ENCODE data around the gene KLF11. TPM values are rescaled to one million over a fixed set of nuclear protein-coding genes. Genes with fewer than 3 reads are reported as not detected.
"Not testable (repeated sequence)": the region's sequence is repeated elsewhere in the genome, so short reads cannot be mapped to it uniquely, and the experiment has no call there.

KLF11 gene
- total RNA-seq, 1 experiment from 2014 or later, result 13.8 TPM

- DNase-seq (ENCODE audit: low spot score), result no peak
Measured at GRCh38 chr2:10022966-10023662, 20.2 kb upstream of the KLF11 start.

- DNase-seq (ENCODE audit: low spot score), result no peak
Measured at GRCh38 chr2:10026940-10027569, 16.3 kb upstream of the KLF11 start.

- DNase-seq (ENCODE audit: low spot score), result no peak
Measured at GRCh38 chr2:10027660-10028330, 15.6 kb upstream of the KLF11 start.

- DNase-seq (ENCODE audit: low spot score), result no peak
Measured at GRCh38 chr2:10028407-10028987, 14.9 kb upstream of the KLF11 start.

- DNase-seq (ENCODE audit: low spot score), result no peak
Measured at GRCh38 chr2:10028988-10029874, 14.1 kb upstream of the KLF11 start.

GRCh38 chr2:10029875-10030223 lies 13.5 kb upstream of the KLF11 start:
- DNase-seq (ENCODE audit: low spot score), result no peak

GRCh38 chr2:10030311-10030736 lies 13.0 kb upstream of the KLF11 start:
- DNase-seq (ENCODE audit: low spot score), result no peak

- not testable (repeated sequence) for DNase-seq (ENCODE audit: low spot score)
Measured at GRCh38 chr2:10030798-10031197, 12.6 kb upstream of the KLF11 start.

- DNase-seq (ENCODE audit: low spot score), result no peak
Measured at GRCh38 chr2:10031886-10032745, 11.2 kb upstream of the KLF11 start.

- no peak for DNase-seq (ENCODE audit: low spot score)
Measured at GRCh38 chr2:10032746-10033105, 10.6 kb upstream of the KLF11 start.

- DNase-seq (ENCODE audit: low spot score), result no peak
Measured at GRCh38 chr2:10033251-10034006, 9.9 kb upstream of the KLF11 start.

GRCh38 chr2:10034333-10035052 lies 8.9 kb upstream of the KLF11 start:
- no peak for DNase-seq (ENCODE audit: low spot score)

GRCh38 chr2:10035053-10035422 lies 8.3 kb upstream of the KLF11 start:
- DNase-seq (ENCODE audit: low spot score), result no peak

- DNase-seq (ENCODE audit: low spot score), result no peak
Measured at GRCh38 chr2:10035633-10036032, 7.7 kb upstream of the KLF11 start.

GRCh38 chr2:10036095-10036884 lies 7.1 kb upstream of the KLF11 start:
- DNase-seq (ENCODE audit: low spot score), result peak; percentile 36

GRCh38 chr2:10038123-10038522 lies 5.2 kb upstream of the KLF11 start:
- no peak for DNase-seq (ENCODE audit: low spot score)

GRCh38 chr2:10038716-10039115 lies 4.6 kb upstream of the KLF11 start:
- no peak for DNase-seq (ENCODE audit: low spot score)

GRCh38 chr2:10039658-10040410 lies 3.5 kb upstream of the KLF11 start:
- DNase-seq (ENCODE audit: low spot score), result no peak
